ENCODE data around the gene AQP2. TPM values are rescaled to one million over a fixed set of nuclear protein-coding genes. Genes with fewer than 3 reads are reported as not detected.

Gene AQP2
- total RNA-seq, 6 experiments from 2014 or later, result not detected

DNA sequence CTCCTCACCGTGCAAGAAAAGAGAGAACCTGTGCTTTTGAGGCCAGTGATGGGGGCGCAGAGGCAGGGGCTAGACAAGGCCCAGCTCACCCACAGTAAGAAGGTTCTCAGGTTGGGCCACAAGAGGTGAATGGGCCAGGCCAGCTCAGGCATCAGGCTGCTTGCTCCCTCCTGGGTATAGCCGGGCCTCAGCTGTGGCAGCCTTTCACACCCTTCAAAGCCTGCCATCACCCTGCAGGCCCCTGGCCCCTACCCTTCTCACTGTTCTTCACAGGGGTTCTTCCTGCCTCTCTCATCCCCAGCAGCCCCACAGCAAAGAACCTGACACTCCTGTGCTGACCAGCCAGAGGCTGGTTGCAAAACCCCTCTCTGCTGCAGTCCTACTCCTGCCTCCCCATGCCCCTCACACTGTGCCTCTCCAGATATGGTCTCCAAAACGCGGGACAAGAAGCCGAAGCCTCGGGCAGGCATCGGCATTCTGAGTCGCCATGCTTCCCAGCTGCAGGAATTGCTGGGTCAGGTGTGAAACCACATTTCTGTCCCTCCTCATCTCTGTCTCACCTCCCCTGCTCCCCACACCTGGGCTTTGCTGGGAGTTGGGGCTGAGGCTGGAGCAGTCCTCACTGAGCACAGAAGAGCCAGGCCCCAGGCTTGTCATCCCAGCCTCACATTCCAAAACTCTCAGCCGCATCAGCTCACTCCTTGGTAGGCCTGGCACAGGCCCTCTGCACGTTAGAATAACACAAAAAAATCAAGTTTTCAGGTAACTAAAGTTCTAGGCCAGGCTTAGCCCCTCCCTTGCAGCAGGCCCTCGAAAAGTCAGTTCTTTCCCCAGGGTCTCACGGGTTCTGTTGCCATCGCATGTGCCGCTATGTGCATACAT is 40.0 kb upstream of the AQP2 start:
- WGBS (ENCODE audit: insufficient coverage, low coverage, low lambda C conversion rate, missing lambda C conversion rate), result 88% methylated on average over 12 of the region's 15 CpGs
- Histone ChIP-seq H3K9me3 (no peaks in the 10 kb centered on the region), H3K4me1 (no peaks in the 10 kb centered on the region), H3K36me3 (no peaks in the 10 kb centered on the region), H3K27ac (no peak overlapping the region), H3K27me3 (no peaks in the 10 kb centered on the region), H3K4me3 (no peak overlapping the region)
- no peak for ATAC-seq
- no peak for TF ChIP-seq CTCF (IDR thresholded peaks at IDR 0.05)
- no peak for TF ChIP-seq POLR2A (IDR thresholded peaks at IDR 0.05)
- intact Hi-C loops (cut with DNase I), result no loop called here
- DNase-seq, result no peak

DNA sequence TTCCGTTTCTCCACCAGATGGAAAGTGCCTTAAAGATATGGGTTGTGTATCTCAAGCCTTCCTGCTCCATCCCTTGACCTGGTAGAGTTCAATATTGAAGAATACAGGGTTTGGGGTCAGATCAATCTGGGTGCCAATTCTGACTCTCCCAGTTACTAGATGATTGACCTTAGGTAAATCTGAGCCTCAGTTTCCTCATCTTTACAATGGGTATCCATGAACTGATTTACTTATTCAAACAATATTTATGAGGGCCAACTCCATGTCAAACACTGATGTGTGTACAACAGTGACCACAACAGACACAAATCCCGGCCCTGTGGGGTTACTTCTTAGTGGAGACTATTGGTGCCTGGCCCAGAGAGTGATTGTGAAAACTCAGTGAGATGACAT is 39.3 kb upstream of the AQP2 start:
- H3K27ac ChIP-seq, result no peak overlapping the region
- DNase-seq (no peak), ATAC-seq (no peak)
- no peaks in the 10 kb centered on the region for H3K4me1 ChIP-seq
- no peak overlapping the region for H3K4me3 ChIP-seq
- 79% methylated on average over 2 of the region's 2 CpGs for WGBS (ENCODE audit: insufficient coverage, low coverage, low lambda C conversion rate, missing lambda C conversion rate)
- no peaks in the 10 kb centered on the region for H3K36me3 ChIP-seq
- TF ChIP-seq POLR2A (IDR thresholded peaks at IDR 0.05) (no peak), CTCF (IDR thresholded peaks at IDR 0.05) (no peak)
- intact Hi-C loops (cut with DNase I), result no loop called here
- no peaks in the 10 kb centered on the region for H3K27me3 ChIP-seq
- H3K9me3 ChIP-seq, result no peaks in the 10 kb centered on the region

DNA sequence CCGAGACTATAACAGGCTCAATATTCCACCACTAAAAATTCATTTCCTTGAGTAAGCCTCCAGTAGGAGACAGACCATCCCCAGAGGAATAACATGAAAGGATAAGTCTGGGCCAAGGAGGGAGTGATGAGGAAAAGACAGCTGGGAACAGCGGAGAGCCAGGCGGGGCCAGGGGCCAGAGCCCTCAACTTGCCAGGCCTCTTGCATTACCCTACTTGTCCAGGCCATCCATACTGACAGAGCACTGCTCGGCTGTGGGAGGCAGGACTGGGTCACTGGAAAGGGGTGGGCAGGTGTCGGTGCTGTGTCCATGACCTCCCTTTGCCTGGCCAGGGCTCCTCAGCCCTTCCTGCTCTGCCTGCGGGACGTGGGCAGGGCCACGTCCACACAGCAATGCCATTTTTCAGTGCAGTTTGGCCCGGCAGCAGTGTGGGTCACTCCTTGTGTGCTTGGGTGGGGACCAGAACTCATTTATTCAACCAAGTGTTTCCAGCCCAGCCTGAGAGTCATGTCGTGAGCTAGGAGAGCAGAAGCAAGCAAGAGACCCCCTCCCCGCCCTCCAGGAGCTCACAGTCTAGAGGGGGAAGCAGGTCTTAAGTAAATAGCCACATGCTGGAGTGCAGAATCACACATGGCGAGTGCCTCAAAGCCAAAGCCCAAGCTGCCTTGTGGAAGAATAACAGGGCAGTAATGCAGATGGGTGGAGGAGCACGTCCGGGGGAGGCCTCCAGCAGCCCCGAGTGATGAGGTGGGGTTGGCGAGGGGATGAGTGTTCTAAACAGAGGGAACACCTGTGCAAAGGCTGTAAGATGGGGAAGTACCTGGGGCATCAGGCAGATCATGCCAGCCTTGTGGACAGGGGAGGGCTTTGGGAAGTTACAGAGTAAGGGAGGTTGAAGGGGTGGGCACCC is 37.9 kb upstream of the AQP2 start:
- TF ChIP-seq POLR2A (IDR thresholded peaks at IDR 0.05) (no peak), CTCF (IDR thresholded peaks at IDR 0.05) (no peak)
- Histone ChIP-seq H3K9me3 (no peaks in the 10 kb centered on the region), H3K4me3 (no peak overlapping the region), H3K36me3 (no peaks in the 10 kb centered on the region), H3K27ac (no peak overlapping the region), H3K4me1 (no peaks in the 10 kb centered on the region), H3K27me3 (no peaks in the 10 kb centered on the region)
- no peak for DNase-seq
- intact Hi-C loops (cut with DNase I), result no loop called here
- no peak for ATAC-seq
- 53% methylated on average over 9 of the region's 16 CpGs for WGBS (ENCODE audit: insufficient coverage, low coverage, low lambda C conversion rate, missing lambda C conversion rate)

- ATAC-seq, result no peak
- DNase-seq, result no peak
- Histone ChIP-seq H3K9me3 (no peaks in the 10 kb centered on the region), H3K4me3 (no peak overlapping the region), H3K36me3 (no peaks in the 10 kb centered on the region), H3K27ac (no peak overlapping the region), H3K27me3 (no peaks in the 10 kb centered on the region), H3K4me1 (no peaks in the 10 kb centered on the region)
- intact Hi-C loops (cut with DNase I), result no loop called here
- WGBS (ENCODE audit: insufficient coverage, low coverage, low lambda C conversion rate, missing lambda C conversion rate), result 67% methylated on average over 8 of the region's 8 CpGs
- no peak for TF ChIP-seq POLR2A (IDR thresholded peaks at IDR 0.05)
Observed at GRCh38 chr12:49916129-49916919, 34.2 kb upstream of the AQP2 start.
